Esophagus muscularis mucosa (tissue), 4 donors: ENCODE measurements around the gene MBOAT7. TPM values are rescaled to one million over a fixed set of nuclear protein-coding genes. Genes with fewer than 3 reads are reported as not detected.

ENCODE experiments used
- DNase-seq: peaks from one replicate; pipeline ENCODE4 v3.0.0-alpha.2; 2017; ENCODE audit errors: extremely low spot score
- H3K27ac ChIP-seq, 4 donors: fragments of 200-600 bp; sonication (generic); replicated peaks in 1 of 4; 1 replicate in 3 of 4; 2 replicates in 1 of 4; pipeline ENCODE4 v1.5.1; 2016 to 2019; ENCODE audit warnings: mild to moderate bottlenecking in 1 of 4
- H3K27me3 ChIP-seq, 4 donors: fragments of 200-600 bp; sonication (generic); one replicate each; pipeline versions ENCODE4 v1.5.1 to v1.6.0; 2016 to 2019
- H3K36me3 ChIP-seq, 4 donors: fragments of 200-600 bp; sonication (generic); one replicate each; pipeline ENCODE4 v1.5.1; 2016 to 2019
- H3K4me1 ChIP-seq, 4 donors: fragments of 200-600 bp; sonication (generic); one replicate each; pipeline ENCODE4 v1.5.1; 2016 to 2019
- H3K4me3 ChIP-seq, 4 donors: fragments of 200-600 bp; sonication (generic); 1 replicate in 2 of 4; 2 replicates in 2 of 4; pipeline ENCODE4 v1.5.1; 2016 to 2019; ENCODE audit warnings: mild to moderate bottlenecking in 4 of 4, moderate library complexity in 1 of 4
- H3K9me3 ChIP-seq, 4 donors: fragments of 200-600 bp; sonication (generic); 1 replicate in 3 of 4; 2 replicates in 1 of 4; pipeline ENCODE4 v1.5.1; 2016 to 2019
- CTCF ChIP-seq, 3 experiments: fragments of 200-600 bp in 2 of 3; fragments of 450-650 bp in 1 of 3; sonication (generic) in 2 of 3; IDR thresholded peaks; one replicate each; pipeline ENCODE4 v1.5.1; 2017 to 2019; ENCODE audit warnings: antibody characterized with exemption in 3 of 3, mild to moderate bottlenecking in 2 of 3, moderate library complexity in 1 of 3
- EP300 ChIP-seq: sonication (generic); formaldehyde crosslinking; IDR thresholded peaks from one replicate; pipeline ENCODE4 v1.6.1; 2017; ENCODE audit warnings: antibody characterized with exemption
- POLR2A ChIP-seq: fragments of 450-650 bp; IDR thresholded peaks from one replicate; pipeline ENCODE4 v1.6.1; 2017; ENCODE audit warnings: antibody characterized with exemption, moderate library complexity, mild to moderate bottlenecking, low read depth
- POLR2AphosphoS5 ChIP-seq, 2 donors: sonication (generic); formaldehyde crosslinking; IDR thresholded peaks; one replicate each; pipeline ENCODE4 v1.6.1; 2017; ENCODE audit warnings: antibody characterized with exemption in 2 of 2
- WGBS: methylation state at CpG from one replicate; pipeline ENCODE4 v1.1.5; 2018; 5-methylcytosine and 5-hydroxymethylcytosine counted together
- intact Hi-C: fragments of 100-400 bp; cut with DNase I; formaldehyde crosslinking; loops from one replicate; pipeline ENCODE4 v1.15.1; 2023
- total RNA-seq, 4 donors: library from RNA; depleted of rRNA; stranded (reverse); fragments of >200 nt; gene quantifications; one replicate each; pipeline versions ENCODE4 v1.1.0 to v1.2.1, GENCODE V29; 2016

The MBOAT7 gene
- total RNA-seq, 4 donors from 2014 or later, result 40.3 to 83.2 (median 59.4) TPM

DNA sequence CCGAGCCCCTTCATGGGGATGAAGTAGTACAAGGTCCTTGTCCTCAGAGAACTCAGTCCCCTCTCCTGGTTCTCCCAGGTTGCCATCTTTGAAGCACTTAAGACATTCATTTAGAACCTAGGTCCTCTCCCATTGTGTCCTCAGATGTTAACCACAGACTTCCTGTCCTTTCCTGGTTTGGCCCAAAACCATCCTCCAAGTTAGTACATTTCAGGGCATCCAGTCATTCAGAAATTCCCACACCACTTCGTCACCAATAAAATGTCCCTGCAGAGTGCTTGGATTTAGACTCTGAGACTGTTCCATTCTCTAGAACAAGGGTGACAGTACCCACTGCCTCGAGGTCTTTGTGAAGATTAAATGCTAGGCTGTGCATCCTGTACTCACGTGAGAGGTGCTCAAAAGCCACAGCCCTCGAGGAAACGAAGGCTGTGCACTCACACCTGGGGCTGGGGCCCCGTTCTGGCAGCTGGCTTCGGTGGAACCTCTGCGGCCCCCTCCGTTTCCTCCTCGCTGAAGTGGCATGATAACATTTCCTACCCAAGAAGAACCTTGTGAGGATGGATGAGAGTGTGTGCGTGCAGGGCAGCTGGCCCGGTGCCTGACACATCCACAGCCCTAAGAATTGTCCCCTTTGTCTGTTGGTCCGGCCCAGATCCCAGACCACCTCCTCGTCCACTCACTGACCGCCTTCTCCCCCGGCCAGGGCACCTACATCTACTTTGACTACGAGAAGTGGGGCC, 34.6 kb downstream of the MBOAT7 start:
- DNase-seq, result no peak
- intact Hi-C loops, result no loop called here
- H3K4me3 ChIP-seq, result no peak overlapping the region
- 68% methylated on average over 18 of the region's 18 CpGs for WGBS
- peaks cover 77 to 86% (median 85%) of the 10 kb centered on the region in 4 donors for H3K36me3 ChIP-seq
- H3K27ac ChIP-seq, result no peak overlapping the region
- peaks cover 11 to 32% (median 26%) of the 10 kb centered on the region in 4 donors for H3K4me1 ChIP-seq
- no peaks in the 10 kb centered on the region for H3K27me3 ChIP-seq
- TF ChIP-seq EP300 (no peak), POLR2A (no peak), POLR2AphosphoS5 (IDR thresholded peaks at IDR 0.05) (no peak), CTCF (IDR thresholded peaks at IDR 0.05) (no peak)
- H3K9me3 ChIP-seq, result no peaks in the 10 kb centered on the region

DNA sequence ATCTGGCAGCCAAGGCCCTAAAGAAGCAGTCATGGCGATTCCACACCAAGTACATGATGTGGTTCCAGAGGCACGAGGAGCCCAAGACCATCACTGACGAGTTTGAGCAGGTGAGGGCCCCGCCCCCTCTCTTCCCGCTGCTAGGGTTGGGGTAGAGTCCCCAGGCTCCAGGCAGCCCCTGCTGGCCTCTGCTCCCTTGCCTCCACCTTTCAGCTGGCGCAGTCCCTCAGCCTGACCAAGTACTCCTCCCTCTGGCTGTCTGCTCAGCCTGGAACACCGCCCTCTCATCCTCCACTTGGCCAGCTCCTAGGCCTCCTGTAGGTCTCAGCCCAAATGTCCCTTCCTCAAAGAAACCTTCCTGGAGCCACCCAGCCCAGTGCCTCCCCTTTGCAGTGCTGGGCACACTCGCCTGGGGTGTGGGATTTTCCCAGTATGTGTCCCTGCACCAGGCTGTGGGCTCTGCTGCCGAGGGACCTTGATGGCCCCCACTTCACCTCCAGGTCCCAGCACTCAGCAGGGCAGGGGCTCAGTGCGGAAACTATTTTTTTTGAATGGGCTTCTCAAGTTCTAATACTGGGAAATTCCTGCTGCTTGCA, 35.6 kb downstream of the MBOAT7 start:
- Histone ChIP-seq H3K27me3 (no peaks in the 10 kb centered on the region), H3K4me3 (no peak overlapping the region), H3K36me3 (peaks cover 86 to 96% (median 94%) of the 10 kb centered on the region in 4 donors), H3K9me3 (no peaks in the 10 kb centered on the region), H3K4me1 (peaks cover 9 to 27% (median 23%) of the 10 kb centered on the region in 4 donors), H3K27ac (peak overlapping the region in 3 of 4 donors; percentile 15 to 45 (median 25))
- 70% methylated on average over 8 of the region's 10 CpGs for WGBS
- intact Hi-C loops, result no loop called here
- no peak for DNase-seq
- TF ChIP-seq POLR2A (no peak), POLR2AphosphoS5 (IDR thresholded peaks at IDR 0.05) (no peak), CTCF (IDR thresholded peaks at IDR 0.05) (no peak), EP300 (no peak)

- Histone ChIP-seq H3K4me1 (peaks cover 5 to 26% (median 20%) of the 10 kb centered on the region in 4 donors), H3K27ac (peak overlapping the region; percentile 25 to 52 (median 44)), H3K36me3 (peaks cover 91 to 100% (median 100%) of the 10 kb centered on the region in 4 donors), H3K9me3 (no peaks in the 10 kb centered on the region), H3K4me3 (no peak overlapping the region), H3K27me3 (no peaks in the 10 kb centered on the region)
- intact Hi-C loops, result no loop called here
- DNase-seq, result no peak
- WGBS, result 83% methylated on average over 25 of the region's 25 CpGs
- no peak for TF ChIP-seq EP300
- TF ChIP-seq POLR2AphosphoS5 (IDR thresholded peaks at IDR 0.05), result no peak
- TF ChIP-seq CTCF (IDR thresholded peaks at IDR 0.05), result no peak
- no peak for TF ChIP-seq POLR2A
Observed at GRCh38 chr19:54152878-54153524, 36.4 kb downstream of the MBOAT7 start.

GRCh38 chr19:54152267-54152666, 37.1 kb downstream of the MBOAT7 start:
- TF ChIP-seq EP300, result no peak
- peak in 1 of 2 donors; percentile 27 for TF ChIP-seq POLR2AphosphoS5 (IDR thresholded peaks at IDR 0.05)
- Histone ChIP-seq H3K36me3 (peaks cover 93 to 100% (median 100%) of the 10 kb centered on the region in 4 donors), H3K27ac (no peak overlapping the region), H3K4me1 (peaks cover 7 to 27% (median 22%) of the 10 kb centered on the region in 4 donors), H3K9me3 (no peaks in the 10 kb centered on the region), H3K4me3 (no peak overlapping the region), H3K27me3 (no peaks in the 10 kb centered on the region)
- intact Hi-C loops, result no loop called here
- no peak for DNase-seq
- 92% methylated on average over 7 of the region's 12 CpGs for WGBS
